HG03280 (cell line): ENCODE data around the gene DTNB.
"Not testable (repeated sequence)": the region's sequence is repeated elsewhere in the genome, so short reads cannot be mapped to it uniquely, and the experiment has no call there.

Source experiments
- ATAC-seq: cut with Tn5 transposase; IDR thresholded peaks from one replicate; pipeline ENCODE4 v1.9.1; 2021; ENCODE audit warnings: mild to moderate bottlenecking, moderate library complexity; ENCODE audit not compliant: unreplicated experiment

DTNB gene

DNA sequence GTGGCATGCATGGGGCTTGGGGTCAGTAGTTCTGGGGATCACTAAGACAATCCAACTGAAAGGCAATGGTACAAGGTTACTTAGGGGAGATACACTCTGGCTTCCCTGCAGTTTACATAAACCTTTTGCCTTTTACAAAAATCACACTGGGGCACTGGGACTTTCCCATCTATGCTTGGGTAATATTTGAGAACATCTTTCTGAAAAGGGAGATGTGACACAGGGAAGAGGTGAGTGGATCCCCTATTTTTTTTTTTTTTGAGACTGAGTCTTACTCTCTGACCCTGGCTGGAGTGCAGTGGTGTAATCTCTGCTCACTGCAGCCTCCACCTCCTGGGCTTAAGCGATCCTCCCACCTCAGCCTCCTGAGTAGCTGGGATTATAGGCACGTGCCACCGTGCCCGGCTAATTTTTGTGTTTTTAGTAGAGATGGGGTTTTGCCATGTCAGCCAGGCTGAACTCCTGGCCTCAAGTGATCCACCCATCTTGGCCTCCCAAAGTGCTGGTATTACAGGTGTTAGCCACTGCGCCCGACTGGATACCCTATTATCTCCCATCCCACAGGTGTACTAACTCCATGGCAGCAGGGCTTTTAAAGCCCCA is 248.8 kb downstream of the DTNB start:
- no peak for ATAC-seq

DNA sequence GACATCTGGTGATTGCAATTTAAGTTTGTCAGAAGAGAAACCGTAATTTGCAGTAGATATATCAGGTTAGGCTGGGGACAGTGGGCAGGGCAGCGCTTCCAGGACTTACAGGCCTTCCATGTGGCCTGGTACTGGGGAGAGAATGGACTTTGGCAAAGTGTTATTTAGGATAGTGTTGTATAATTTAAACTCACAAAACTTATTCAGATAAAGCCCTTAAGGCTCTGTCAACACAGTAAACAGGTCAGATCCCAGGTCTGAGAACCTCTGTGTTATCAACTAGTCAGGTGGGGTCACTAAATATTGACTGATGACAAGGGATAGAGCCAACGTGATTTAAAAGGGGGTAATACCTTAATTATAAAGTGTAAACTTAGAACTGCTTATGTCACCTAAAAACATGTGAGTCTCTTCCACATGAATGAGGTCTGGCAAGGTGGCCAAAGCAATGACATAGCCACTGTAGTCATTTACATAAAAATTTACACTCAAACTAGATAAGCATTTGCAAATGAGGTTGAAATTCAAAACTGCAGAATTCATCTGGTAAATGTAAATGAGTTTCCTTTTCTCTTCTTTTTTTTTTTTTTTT is 251.5 kb downstream of the DTNB start:
- peak; percentile 23 for ATAC-seq

DNA sequence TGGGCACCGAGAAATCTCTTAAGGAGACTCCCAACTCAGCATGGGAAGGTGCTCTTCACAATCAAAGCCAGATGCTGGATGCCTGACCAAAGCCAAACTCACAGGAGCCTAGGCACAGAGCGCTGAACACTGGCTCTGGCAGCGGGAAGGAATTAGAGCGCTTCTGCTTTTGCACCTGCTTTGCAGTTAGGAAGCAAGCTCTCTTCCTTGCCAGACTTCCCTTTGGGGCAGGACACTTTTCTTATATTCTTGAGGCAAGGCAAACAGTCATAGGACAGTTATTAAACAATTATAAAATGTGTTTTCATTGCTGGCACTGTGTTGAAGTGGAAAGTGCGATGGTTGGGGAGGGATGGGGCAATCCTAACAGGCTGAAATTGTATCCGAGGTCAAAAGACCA is 252.1 kb downstream of the DTNB start:
- no peak for ATAC-seq

DNA sequence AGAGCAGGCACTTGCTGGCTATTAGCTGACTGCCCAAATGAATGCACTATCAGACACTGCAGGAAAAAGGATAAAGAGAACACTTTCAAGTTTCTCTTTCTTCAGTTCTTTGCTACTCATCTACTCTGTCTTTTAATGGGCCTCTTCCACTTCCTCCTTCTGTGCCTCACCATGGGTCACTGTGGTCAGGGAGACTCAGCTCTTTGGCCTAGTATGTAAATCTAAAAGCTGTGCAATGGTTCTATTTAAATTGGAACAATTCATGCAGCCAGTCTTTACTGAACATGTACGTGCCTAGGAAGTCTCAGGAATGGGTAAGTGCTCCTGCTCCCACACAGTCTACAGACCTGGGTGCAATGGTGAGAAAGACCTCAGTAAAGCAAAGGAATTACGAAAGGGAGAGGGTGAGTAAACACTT is 252.5 kb downstream of the DTNB start:
- peak; percentile 47 for ATAC-seq

DNA sequence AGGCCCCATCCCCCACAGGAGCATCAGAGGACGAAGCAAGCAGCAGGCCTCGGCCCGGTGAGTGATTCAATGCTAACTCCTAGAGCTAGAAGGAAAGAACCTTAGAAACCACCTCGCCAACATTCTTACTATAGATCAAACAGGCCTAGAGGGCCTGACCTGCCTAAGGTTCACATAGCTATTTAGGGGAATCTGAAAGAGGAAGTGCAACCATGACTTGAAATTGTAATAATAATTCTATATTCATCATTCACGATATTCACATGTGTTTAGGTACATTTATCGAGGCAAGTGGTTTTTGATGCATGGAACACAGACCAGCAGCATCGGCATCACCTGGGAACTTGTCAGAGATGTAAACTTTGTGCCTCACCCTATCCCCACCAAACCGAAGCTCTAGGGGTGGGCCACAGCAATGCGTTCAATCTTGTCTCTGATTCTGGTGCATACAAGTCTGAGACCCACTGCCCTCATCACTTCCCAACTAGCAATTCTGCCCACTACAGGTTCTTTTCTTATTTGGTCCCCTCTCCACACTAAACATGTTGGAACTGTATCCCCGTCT is 253.6 kb downstream of the DTNB start:
- peak; percentile 65 for ATAC-seq

DNA sequence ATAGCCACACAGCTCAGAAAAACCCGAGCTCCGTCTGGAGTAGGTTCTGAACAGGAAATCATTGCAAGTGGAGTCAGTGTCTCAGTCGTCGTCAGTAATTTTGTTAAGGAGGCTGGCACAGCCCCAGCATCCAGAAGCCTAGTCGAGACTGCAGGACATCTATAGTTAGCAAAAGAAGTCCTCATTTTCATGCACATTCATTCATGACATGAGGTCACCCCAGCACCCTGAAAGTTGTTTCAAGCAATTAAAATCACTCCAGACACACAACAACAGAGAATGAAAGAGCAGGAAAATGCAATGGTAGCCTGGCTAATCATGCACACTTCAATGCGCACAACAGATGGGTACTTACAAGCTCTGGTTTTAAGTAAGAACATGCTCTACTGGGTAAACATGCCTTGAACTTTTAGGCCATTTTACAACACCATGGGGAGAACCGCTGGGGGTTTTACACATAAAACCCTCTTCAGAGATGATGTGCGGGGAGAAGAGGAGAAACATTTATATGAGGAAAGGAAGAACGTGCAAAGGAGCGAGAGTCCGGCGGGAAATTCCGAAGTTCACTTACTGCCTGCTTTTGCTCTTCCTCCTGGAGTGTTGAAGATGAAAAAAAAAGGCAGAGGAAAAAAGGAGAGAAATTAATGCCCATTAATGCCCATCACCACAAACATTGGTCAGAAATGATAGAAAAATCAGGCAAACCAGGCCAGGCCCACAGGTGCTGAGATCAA is 254.3 kb downstream of the DTNB start:
- no peak for ATAC-seq

DNA sequence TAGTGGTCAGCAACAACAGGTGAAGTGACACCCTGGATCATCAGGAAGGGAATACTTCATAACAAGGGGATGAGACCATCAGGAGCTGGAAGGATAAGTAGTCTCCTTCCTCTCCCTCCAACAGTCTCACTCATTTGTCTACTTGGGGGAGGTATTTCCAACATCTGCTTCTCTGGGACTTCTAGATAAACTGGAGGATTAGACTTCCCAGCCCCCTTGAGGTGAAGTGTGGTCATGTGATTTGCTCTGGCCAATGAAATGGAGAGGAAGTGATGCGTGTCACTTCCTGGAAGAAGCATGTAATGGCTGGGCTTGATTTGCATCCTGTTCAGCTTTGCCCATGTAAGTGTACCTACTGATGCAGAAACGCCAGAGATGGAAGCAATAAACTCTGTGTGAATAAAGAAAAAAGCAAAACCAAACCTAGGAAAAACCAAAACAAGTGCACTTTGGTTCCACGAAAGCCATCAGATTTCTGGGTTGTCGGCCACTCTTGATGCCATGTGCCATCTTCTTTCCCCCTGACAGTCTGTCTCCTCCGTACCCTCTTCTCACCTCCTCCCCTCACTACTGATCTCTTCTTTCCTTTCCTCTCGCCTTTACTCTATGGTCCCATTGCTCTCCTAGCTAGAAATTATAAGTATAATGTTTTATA is 255.5 kb downstream of the DTNB start:
- no peak for ATAC-seq

DNA sequence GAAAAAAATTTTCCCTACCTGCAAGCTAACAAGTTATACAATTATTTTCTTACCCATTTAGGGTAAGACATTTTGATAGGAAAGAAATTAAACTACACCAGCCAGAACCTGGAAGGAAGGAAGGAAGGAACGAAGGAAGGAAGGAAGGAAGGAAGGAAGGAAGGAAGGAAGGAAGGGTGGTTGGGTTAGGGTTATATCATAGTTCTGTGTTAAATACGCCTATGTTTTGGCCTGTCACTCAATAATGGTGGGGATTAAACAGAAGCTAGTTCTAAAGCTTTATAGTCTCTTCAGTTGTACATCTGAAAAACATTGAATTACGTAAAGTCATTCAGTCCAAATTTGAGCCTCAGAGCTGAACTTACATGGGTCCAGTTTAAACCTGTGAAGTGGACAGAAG is 256.7 kb downstream of the DTNB start:
- no peak for ATAC-seq

DNA sequence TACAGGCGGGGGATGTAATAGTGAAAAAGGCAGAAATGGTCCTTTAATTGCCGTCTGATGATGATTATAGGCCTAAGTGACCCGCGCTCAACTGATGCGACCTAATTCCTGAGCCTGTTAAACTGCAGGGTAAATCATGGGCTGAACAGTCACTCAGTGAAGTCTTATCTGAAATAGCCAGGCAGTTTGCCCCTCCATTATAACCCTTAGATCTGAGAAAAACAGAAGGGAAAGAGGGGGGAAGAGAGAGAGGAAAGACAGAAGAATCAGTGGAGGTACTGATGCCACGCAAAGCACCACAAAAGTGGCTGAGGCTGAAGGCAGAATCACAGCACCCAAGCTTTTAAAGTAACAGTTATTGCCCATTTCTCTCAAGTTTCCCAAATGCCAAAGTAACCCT is 258.6 kb downstream of the DTNB start:
- ATAC-seq: no peak

DNA sequence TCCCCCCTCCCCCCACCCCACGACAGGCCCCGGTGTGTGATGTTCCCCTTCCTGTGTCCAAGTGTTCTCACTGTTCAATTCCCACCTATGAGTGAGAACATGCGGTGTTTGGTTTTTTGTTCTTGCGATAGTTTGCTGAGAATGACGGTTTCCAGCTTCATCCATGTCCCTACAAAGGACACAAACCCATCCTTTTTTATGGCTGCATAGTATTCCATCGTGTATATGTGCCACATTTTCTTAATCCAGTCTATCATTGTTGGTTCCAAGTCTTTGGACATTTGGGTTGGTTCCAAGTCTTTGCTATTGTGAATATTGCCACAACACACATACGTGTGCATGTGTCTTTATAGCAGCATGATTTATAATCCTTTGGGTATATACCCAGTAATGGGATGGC is 260.0 kb downstream of the DTNB start:
- ATAC-seq: not testable (repeated sequence)

DNA sequence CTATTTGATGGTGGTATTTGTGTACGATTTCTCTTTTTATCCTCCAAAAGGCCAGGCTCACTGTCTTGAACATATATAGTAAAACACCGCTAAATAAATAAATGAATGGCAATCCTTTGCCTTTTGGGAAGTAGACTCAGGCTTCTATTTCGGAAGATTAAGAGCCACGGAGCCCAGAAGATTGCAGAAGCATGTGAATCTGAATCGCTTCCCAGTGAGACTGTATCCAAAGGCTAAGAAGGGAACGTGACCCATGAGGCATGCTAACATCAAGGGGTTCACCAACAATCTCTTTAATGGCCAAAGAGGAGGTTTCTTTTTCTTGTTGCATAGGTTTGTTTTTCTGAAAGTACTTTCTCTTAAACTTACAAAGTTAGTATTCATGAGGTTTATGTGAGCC is 261.6 kb downstream of the DTNB start:
- ATAC-seq: no peak

DNA sequence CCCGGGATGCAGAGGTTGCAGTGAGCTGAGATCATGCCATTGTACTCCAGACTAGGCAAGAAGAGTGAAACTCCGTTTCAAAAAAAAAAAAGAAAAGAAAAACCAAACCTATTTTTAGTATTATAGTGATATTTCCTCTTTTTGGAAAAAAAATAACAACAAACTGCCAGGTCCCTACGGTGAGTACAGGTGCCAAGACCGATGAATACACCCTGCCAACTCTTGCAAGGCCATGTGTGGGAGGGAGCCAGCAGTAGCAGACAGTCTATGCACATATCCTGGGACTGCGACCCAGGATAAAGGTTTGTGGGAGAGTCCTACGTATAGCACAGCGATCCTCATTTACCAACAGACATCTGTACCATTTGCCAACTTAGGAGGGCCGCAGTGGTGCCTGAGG is 262.1 kb downstream of the DTNB start:
- no peak for ATAC-seq

DNA sequence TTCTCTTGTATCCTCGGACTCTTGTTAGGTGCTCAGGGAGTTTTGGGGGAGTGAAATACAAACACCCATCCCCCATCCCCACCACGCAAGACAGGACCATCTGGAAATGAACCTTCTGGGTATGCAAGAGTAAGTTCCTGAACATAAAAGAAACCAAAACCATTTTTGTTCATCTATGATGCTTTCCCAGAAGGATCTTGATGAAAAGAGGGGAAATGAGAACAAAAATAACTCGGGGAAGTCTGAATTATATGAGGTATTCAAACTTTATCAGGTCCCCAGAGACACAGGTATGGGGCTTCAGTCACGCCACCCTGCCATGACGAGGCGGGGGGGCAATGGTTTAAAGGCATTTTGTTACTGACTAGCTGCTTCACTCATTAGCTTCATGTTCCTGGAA is 263.0 kb downstream of the DTNB start:
- no peak for ATAC-seq

DNA sequence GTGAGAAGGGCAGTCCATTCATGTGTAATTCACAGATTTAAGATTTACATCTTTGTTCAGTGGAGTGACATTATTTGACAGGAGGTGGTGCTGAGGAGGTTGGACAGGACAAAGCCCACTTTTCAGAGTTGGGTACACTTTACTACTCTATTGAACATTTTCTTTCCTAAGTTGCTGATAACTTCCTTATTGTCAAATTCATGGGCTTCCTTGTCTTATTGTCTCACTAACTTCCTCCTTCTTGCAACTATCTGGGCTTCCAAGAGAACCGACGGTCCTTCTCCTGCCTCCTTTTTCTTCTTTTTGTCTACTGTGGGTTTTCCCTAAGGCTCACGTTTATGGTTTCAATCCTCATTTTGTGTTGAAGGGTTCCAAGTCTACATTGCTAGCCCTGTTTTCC is 263.9 kb downstream of the DTNB start:
- ATAC-seq: no peak

DNA sequence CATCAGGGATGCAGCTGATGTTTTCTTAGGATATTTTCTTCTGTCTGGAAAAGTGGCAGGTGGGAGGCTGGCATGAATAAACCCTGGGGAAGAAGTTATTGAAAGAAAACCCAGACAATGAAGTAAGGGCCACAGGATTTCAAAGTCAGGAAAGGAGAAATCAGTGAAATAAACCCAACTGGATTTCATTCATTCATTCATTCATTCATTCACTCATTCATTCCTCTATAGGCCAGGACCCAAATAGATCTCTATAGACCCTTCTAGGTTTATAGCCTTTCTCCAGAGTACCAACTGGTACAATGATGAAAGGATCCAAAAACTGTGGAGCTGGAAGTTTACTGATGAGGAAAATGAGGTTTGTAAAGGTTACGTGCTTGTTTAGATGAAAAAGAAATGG is 264.3 kb downstream of the DTNB start:
- no peak for ATAC-seq

DNA sequence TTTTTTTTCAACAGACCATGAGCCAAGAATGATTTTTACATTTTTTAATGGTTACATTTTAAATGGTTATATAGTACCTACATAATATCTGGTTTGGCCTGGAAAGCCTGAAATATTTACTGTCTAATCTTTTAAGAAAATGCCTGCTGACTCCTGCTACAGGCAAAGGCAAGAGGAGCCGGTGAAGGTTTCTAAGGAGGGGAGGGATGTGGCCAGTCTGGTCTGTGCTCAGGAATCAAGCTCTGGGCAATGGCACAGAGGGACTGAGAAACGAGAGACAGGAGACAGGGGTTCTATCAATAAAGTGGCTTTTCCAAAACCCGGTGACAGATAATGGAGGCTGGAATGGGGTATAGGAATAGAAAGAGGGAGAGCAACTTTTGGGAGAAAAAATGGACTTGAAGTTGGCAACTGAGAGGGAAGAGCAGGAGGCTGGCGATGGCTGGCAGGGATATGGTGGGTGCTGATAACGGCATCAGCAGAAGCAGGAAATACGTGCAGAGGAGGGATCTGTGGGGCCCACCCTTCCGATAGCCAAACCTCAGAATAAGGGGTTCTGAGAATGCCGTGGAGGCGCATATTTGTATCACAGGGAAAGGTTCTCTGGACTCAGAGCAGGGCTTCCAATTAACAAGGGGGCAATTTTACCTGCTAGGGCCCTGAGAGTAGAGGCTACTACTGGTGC is 267.6 kb downstream of the DTNB start:
- ATAC-seq: no peak

DNA sequence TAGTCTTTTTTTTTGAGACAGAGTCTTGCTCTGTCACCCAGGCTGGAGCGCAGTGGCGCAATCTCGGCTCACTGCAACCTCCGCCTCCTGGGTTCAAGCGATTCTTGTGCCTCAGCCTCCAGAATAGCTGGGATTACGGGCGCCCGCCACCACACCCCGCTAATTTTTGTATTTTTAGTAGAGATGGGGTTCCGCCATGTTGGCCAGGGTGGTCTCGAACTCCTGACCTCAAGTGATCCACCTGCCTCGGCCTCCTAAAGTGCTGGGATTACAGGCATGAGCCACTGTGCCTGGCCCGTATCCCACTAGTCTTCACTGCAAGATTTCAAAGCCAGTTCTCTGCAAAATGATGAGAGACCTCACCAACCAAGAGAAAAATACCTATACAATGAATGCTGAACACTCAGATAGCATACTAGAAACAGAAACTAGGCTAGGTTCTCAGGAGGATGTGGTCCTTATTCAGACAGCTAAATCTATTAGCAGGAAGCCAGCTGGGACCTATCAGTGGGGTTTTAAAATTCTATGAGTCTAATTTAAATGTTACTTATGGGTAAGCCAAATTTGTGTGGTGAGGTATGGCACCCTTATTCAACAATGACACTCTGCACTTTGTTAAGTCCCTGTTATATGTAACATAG is 270.1 kb downstream of the DTNB start:
- peak; percentile 81 for ATAC-seq

DNA sequence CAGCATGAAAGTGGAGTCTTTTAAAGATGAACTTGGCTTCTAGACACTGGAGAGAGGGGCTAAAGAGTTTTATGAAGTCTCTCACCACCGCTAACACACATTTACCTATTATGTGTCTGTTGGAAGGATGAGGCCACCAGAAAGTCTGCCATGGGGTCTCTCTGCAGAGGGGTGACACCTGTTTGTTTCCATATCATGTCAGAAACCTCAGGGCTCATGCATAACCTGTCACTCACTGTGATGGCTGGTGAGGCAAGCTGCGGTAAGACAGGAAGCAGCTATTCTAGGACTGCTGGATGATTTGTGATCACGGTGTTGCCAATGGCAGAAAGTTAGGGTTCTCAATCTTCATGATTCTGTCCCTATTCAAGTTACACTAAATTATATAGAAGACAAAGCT is 270.9 kb downstream of the DTNB start:
- ATAC-seq: peak; percentile 46

DNA sequence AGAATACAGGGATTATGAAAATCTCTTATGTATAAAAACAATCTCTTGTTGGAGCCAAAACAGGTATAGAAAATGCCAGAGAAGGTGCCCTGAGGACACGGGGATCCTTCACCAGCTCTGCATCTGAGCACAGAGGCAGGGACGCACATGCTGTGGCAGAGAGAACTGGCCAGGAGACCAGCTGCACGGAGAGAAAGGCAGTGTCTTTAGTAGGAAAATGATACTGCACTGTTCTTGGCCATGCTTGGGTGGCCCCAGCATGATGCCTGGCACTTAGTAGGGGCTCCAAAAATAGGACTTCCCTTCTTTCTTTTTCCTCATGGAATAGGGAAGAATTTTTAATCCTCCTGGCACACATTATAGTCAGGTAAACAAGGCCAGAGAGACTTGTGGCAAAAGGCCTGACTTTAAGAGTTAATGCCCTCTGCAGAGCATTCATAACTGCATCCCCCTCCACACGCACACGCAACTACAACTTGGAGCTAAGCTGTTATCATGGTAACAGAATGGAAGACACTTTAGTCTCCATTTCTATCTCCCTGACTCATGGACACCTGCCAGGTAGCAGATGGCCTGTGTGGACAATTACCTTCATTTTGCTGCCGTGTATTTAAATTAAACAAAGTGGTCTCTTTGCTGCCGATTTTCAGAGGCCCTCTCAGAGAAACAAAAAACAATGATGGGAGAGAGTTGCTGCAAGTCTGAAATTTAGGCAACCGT is 271.9 kb downstream of the DTNB start:
- no peak for ATAC-seq
